H1 (cell line): Measurements from ENCODE around the gene STK39. TPM values are rescaled to one million over a fixed set of nuclear protein-coding genes. Genes with fewer than 3 reads are reported as not detected.
A peak's percentile ranks its signal among the peaks of the same experiment; 100 is the strongest.

Experiments
- RAD21 ChIP-seq, 2 experiments: IDR thresholded peaks in 1 of 2; conservative IDR thresholded peaks in 1 of 2; 2 replicates each; pipeline ENCODE4 v1.6.1; 2011; ENCODE audit warnings: low read depth in 2 of 2, low read length in 2 of 2, improper control_type of control experiment in 1 of 2, inconsistent platforms in 1 of 2, mild to moderate bottlenecking in 1 of 2, moderate library complexity in 1 of 2
- polyA plus RNA-seq, 7 experiments: library from polyadenylated mRNA; depleted of rRNA in 3 of 7; stranded (reverse) in 5 of 7; unstranded in 2 of 7; fragments of >200 nt in 5 of 7; fragments of 200-250 nt in 2 of 7; gene quantifications; 1 replicate in 5 of 7; 2 replicates in 1 of 7; 4 replicates in 1 of 7; pipeline versions ENCODE4 v1.2.1 to v1.2.3, GENCODE V29; 2011 to 2013; ENCODE audit warnings: missing spikeins in 2 of 7, mixed read lengths in 2 of 7
- total RNA-seq: library from RNA; stranded (reverse); fragmentation: NEBNext Ultra II Directional; extraction: Animal tissue kit (Norgen Biotek cat#: 25700); gene quantifications from 2 replicates; pipeline ENCODE4 v1.2.1, GENCODE V29; 2021

STK39 gene
- total and polyA plus RNA-seq, 2 of the 8 experiments (the other 6 are each of a cell fraction or from before 2014, with no cell fraction given), result 13.7 to 23.8 TPM

GRCh38 chr2:168119515-168120141 is 127.8 kb downstream of the STK39 start (continued):
- peak; percentile 69 to 72 for TF ChIP-seq RAD21 (IDR thresholded peaks at IDR 0.05 in 1 of 2, conservative IDR thresholded peaks at IDR 0.05 in 1 of 2; ENCODE audit: low read depth in 2 of 2, low read length in 2 of 2)
